Choroid plexus epithelial cell (primary cell): ENCODE results near the gene MGP.

Source experiments
- DNase-seq: peaks from one replicate; pipeline ENCODE4 v3.0.0-alpha.2; 2010; ENCODE audit warnings: low read depth
- H3K4me3 ChIP-seq: 2 replicates; pipeline ENCODE4 v1.5.1; 2011; ENCODE audit warnings: low read depth, mild to moderate bottlenecking, control low read depth, low read length, moderate library complexity
- CTCF ChIP-seq: conservative IDR thresholded peaks from 2 replicates; pipeline ENCODE4 v1.5.1; 2011; ENCODE audit warnings: low read depth, mild to moderate bottlenecking, control low read depth, inconsistent platforms, low read length, moderate library complexity

MGP gene

GRCh38 chr12:14885718-14886221, at the start of gene MGP:
Gene MGP, minus strand, starts transcription at chr12:14885854. Its CDS starts 63 bp downstream, at chr12:14885791.
- no peak for TF ChIP-seq CTCF
- DNase-seq = peak; percentile 23
- peak within 1 kb of the TSS; percentile 40 for H3K4me3 ChIP-seq

GRCh38 chr12:14935031-14935430, 49.4 kb upstream of the MGP start:
- no peak for TF ChIP-seq CTCF
- H3K4me3 ChIP-seq = no peak overlapping the region
- DNase-seq = no peak

- no peak for TF ChIP-seq CTCF
- H3K4me3 ChIP-seq = no peak overlapping the region
- no peak for DNase-seq
These were observed 48.9 kb upstream of the MGP start for GRCh38 chr12:14934511-14934910.

GRCh38 chr12:14931791-14932560, 46.3 kb upstream of the MGP start:
- TF ChIP-seq CTCF = no peak
- H3K4me3 ChIP-seq = no peak overlapping the region
- no peak for DNase-seq

GRCh38 chr12:14931359-14931758, 45.7 kb upstream of the MGP start:
- TF ChIP-seq CTCF = no peak
- no peak overlapping the region for H3K4me3 ChIP-seq
- DNase-seq = no peak

GRCh38 chr12:14930299-14930698, 44.6 kb upstream of the MGP start:
- TF ChIP-seq CTCF = peak; percentile 50
- peak; percentile 75 for DNase-seq
- H3K4me3 ChIP-seq = no peak overlapping the region

- no peak for DNase-seq
- TF ChIP-seq CTCF = no peak
- peak overlapping the region; percentile 13 for H3K4me3 ChIP-seq
These were observed 43.3 kb upstream of the MGP start for GRCh38 chr12:14928931-14929330.
